ENCODE data around the gene ARHGAP26.

The ARHGAP26 gene

GRCh38 chr5:143052967-143053682, 282.9 kb downstream of the ARHGAP26 start:
- DNase-seq = peak; percentile 21

- DNase-seq = no peak
Measured at GRCh38 chr5:143053780-143054179, 283.6 kb downstream of the ARHGAP26 start.

DNA sequence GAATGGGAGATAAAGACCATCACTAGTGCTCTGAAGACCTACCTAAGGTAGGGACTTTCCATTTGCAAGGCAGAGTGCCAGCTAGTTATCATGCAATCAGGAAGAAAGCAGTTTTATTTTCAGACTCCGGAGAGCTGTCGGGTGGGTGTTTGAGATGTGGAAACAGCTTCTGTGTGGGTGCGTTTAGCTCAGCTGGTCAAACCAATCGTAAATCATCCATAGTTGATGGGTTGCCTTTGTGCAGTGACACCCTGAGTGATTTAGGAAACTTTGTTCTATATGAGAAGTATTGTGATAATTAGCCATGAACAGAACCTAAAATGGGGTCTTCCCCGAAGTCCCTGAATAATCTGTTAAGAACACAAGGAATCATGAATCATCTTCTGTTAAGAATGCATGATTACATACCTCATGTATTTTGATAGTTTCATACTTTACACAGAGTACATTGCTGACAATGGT, 284.3 kb downstream of the ARHGAP26 start:
- peak; percentile 85 for DNase-seq

GRCh38 chr5:143055596-143056338, 285.6 kb downstream of the ARHGAP26 start:
- no peak for DNase-seq

DNA sequence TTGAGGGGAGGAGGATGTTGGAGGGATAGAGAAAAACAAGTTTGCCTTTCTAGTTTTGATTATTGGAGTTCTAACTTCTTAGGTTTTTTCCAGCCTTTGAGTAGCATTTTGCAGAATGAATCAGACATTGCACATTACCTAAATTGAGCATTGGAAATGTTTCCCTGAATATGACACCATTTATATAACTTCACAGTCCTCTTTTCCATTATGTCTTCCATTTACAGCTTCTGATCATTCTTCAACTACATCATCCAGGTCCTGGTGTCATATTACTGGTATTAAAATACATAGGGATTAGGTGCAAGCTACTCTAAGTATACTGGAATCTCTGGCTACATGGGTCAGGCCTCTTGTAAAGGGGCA, 286.1 kb downstream of the ARHGAP26 start:
- no peak for DNase-seq

DNA sequence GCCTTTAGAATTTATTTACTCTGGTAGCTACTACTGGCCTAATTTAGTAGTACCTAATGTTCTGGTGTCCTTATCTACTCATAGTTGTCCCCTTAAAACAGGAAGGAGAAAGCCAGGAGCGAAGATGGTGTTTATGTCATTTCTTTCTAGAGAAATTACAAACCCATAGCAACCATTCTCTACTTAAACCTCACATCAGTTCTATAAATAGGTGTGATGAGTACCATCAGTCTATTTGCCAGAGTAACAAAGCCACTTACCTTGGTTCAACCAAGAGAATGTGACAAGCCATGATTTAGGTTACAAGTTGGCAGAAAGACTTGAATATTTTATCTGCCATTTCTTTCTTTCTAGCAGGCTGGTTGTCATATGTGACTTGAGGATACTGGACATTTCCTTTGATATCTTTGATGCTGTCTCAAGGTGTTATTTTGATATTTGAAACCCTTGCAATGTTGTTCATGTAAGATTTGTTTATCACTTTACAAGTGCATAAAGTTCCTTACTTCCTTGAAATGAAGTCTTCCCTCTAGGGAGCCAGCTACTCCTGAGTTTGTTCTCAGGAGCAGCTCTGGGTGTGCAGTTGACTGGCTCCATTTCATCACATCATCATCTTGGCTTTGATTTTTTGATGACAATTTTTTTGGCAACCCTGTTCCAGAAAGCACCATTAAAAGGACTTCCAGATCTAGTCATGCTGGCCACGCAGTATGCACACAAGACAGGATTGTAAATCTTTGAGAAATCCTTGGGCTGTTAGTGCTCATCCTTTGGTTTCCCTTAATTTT, 286.8 kb downstream of the ARHGAP26 start:
- DNase-seq = peak; percentile 42

DNA sequence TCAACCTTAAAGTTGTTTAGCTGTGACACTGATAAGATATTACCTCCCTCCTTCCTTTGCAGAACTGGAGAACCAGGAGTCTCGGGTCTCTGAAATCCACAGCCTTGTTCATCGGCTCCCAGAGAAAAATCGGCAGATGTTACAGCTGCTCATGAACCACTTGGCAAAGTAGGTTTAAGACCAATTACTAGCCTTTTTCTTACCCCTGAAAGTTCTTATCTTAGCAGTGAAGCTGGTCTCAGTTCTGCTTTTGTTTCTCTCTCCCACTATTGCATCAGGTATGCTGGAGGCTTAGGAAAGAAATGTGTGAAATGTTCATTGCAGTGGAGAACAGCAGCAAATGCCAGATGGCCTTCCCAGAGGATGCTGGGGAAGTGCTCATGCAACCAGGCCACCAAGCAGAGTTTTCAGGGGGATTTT, 287.4 kb downstream of the ARHGAP26 start:
- DNase-seq = peak; percentile 93

DNA sequence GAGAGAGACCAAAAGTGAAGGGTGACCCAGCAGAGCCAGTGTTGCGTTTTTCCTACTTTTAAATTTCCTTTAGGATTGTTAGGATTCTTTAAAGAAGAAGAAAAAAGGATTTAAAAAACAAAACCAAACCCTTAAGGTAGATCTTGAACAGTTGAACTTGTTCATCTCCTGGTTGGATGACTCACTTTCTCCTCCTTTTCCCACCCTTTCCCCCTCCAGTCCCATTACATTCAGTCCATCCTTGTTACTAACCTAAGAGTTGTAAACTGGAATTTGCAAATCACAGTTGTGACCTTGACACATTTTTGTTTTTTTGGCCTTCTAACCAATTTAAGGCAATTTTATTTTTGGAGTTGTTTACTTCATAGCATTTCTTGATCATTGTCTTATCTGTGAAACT, 289.2 kb downstream of the ARHGAP26 start:
- no peak for DNase-seq

DNA sequence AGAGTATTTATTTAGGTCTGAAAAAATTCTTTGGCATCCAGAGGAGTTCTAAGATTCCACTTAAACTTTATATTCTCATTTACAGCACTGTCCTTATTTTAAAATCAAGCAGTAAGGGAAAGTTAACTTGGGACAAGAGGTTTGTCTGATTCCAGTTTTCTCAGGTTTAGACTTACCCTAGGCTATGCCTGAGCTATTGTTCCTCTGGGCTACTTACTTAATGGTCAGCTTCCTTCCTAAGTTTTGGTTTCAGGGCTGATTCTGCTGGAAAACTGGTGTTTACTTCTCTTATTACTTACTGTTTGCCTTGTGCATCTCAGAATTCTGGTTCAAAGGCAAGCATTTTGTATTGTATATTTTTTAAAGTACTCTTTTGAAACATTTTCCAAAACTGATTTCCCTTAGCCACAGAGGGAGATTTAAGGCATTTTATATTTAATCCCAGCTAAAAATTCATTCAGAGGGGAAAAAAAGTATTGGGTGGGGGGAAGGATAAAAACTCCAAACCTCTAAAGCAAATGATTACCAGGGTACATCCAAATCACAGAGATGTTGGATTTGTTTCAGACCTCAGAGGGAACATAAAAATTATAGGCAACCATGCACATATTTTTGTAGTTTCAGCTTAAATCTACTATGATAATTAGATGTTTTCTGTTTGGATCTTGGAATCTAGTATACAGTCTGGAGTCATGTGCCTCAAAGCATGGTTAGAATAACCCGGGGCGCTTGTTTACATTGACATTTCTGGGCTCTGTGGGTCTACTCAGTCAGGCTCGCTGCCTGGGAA, 290.0 kb downstream of the ARHGAP26 start:
- no peak for DNase-seq

DNA sequence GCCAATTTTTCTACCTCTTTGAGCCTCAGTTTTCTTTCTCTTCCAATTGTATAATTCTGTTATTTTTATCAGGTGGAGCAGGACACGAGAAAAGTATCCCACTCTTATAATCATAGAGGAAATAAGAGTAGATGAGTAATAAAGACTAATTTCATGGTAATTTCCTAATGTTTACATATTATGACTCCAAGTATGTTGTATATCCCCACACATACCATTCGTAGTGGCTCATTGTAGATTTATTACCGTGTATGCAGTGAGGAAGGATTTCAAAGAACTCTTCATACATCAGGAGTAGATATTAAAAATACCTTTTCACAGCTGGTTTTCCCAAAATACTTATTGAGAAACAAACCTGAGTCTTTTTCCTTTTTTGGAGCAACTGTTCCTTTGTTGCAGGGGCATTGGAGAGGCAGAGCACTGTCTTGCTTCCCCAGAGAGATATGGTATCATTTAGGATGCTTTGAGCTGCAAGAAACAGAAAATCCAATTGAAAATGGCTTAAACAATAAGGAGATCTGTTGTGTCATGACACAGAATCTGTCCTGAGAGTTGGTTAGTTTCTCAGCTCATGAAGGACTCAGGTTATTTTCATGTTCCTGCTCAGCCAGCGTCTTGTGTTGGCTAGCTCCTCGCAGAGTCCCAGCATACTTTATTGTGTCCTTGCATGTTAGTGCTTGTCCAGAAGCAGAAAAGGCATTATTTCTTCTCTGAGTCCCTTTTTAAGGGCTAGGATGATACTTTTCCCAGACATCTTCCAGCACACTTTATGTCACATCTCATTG, 291.2 kb downstream of the ARHGAP26 start:
- no peak for DNase-seq

DNA sequence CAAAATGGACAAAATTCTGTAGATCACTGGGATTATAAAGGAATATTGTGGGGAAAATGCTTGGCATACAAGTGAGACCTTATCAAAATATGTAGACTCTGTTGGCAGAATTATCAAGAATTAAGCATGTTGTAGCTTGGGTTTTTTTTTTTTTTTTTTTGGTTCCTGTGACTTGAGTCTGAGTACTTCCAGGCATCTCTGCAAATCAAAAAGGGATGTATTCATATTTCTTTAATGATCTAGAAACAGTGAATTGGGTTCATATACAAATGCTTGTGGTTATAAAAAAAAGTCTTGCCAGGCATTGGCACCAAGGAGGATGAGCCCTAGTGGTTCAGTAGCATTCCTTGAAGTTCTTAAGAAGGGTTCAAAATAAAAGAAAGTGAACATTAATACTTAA, 292.2 kb downstream of the ARHGAP26 start:
- no peak for DNase-seq

DNA sequence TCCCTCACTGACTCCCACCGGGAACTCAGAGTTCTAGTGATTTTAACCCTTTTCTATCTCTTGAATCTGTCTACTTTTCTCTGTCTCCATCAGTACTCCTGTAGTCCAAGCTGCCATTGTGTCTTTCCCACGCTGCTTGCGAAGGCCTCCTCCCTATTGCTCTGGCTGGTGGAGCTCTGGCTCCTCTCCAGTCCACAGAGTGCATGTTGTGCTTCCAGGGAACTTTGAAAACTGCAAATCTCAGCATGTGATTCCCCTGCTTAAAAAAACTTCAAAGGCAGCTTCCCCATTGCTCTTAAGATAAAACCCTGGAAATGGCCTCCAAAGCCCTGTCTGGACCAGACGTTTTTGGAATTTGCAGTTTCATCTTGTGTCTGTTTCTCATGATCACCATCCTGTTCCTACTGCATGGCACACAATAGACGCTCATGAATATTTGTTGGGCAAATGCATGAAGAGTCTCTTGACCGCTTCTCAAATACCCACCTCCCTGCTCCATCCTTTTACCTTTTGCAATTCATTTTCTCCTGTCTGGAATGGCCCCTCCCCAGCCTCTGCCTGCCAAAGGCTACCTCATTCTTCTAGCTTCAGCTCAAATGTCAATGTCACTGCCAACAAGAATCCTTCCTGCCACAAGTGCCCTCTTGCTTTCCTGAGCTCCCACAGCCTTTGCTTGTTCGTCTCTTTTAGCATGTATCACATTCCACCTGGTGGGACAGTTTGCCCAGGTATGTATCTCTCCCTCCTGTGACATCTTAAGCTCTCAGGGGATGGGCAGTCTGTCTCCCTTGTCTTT, 293.2 kb downstream of the ARHGAP26 start:
- DNase-seq = no peak

DNA sequence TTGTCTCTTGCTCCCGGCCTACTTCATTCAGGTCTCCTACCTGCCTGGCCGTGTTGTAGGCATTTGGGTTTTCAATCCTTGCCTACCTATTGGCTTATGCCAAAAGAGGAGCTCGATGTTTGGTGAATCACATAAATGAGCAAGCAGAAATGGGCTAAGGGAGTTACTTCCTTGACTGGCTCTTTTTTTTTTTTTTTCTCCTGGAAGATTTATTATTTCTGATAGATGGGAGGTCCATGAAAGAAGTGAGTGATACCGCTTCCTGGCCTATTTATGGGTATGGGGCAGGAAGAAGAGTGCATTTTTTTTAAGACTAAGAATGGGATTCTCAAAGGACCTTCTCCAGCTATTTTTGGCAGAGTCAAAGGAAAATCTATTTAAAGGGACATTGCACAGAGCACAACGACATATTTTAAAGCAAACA, 294.1 kb downstream of the ARHGAP26 start:
- peak; percentile 44 for DNase-seq

DNA sequence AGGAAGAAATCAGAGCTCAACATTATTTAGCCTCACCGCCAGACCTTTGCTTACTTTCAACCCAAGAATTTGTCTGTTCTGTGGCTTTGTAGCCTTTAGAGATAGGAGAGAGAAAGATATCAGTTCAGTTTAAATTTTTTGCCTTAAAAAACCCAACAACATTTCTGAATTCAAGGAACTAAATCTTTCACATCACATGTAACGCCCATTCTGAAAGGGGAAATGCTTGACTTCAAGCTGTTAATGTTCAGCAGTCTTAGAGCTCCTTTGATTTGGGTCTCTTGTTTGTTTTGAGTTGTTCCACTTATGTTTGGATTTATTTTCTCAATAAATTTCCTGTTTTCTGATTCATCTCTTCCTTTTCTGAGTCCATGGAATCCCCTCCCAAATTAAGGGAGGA, 294.5 kb downstream of the ARHGAP26 start:
- peak; percentile 45 for DNase-seq

DNA sequence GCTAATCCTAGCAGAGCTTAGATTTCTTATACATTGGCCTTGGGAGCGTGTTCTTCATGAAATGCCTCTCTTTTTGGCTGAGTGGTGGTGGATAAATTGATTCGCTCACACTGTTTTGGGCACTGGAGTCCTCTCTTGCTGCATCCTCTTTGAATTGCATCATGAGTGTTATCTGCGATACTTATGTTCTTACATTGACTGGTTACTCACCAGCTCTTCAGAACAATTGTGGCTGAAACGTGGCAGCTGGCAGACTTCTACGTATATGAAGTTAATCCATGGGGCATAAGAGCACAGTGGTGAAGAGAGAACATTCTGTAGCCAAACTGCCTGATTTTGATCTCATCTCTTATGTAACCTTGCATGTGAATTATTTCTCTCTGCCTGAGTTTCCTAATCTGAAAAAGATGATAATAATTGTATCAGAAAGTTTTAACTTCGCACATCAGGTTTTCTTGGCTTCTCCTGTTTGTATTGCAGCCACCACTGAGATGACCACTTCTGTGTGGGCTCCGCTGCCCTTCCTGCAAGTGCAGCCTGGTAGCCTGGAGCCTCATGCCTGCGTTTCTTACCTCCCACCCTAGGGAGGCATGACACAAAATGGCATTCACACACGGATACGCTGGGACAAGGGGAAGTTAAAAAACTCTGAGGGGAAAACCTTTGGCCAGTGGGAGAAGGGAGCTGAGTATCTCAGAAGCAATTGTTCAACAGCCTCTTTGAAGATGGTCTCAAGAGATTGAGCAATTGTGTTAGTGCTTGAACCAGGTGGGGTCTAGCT, 295.2 kb downstream of the ARHGAP26 start:
- no peak for DNase-seq

DNA sequence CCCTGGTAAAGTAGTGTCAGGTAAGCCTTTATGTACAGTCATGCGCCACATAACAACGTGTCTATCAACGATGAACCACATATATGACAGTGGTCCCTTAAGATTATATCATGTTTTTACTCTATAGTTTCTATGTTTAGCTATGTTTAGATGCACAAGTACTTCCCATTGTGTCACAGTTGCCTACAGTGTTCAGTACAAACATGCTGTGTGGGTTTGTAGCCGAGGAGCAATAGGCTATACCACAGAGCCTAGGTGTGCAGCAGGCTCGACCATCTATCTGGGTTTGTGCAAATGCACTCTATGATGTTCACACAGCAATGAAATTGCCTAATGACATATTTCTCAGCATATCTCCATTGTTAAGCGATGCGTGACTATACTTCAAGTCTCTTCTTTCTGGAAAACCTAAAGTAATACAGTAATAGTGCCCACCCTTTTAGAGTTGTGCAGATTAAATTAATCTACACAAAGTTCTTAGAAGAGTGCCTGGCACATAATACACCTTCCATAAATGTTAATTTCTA, 295.9 kb downstream of the ARHGAP26 start:
- no peak for DNase-seq

DNA sequence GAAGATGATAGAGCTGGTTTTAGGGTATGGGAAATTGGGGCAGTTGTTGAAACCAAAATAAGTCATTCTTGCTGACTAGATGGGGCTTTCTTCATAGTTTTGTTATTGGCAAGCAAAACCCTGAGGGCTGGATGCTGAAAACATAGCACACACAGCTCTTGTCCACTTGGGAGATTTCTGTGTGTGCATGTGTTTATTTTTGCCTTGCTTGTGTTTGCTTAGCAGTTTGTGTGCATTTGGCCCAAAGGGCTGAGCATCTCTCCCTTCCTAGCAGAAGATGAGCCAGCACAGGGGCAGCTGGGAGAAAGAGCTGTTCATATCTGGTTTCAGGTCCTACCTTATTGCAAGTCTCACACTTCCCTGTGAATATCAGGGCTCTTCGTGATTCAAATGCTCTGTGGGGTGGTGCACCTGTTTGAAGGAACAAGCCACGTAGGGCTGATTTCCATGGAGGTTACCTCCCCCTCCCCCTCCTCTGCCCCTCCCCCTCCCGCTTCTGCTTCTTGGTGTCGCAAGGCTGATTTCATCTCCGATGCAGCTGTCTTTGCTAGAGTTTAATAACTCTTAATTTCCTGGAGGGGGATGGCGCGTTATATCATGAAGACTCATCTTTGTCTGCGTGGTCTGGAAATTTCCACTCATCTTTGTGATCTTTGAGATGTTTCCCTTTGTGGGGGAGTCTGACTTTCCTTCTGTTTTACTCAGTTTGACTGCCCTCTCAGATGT, 296.5 kb downstream of the ARHGAP26 start:
- no peak for DNase-seq

- DNase-seq = no peak
Measured at GRCh38 chr5:143068712-143069111, 298.5 kb downstream of the ARHGAP26 start.

DNA sequence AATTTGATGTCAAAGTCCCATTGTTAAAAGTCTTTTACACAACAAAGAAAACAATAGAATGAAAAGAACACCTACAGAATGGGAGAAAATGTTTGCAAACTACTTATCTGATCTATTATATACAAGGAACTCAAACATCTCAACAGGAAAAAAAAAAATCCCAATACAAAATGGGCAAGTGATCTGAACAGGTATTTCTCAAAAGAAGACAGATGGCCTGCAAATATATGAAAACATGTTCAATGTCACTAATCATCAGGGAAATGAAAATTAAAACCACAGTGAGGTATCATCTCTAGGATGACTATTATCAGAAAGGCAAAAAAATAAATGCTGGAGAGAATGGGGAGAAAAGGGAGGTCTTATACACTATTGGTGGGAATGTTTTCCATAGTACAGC, 301.8 kb downstream of the ARHGAP26 start:
- DNase-seq = no peak
